Peyer's patch (tissue), 4 donors: ENCODE data around the gene VPS45. TPM values are rescaled to one million over a fixed set of nuclear protein-coding genes. Genes with fewer than 3 reads are reported as not detected.

Experiments
- DNase-seq, 3 donors: peaks; one replicate each; pipeline ENCODE4 v3.0.0-alpha.2; 2017 to 2019
- H3K27ac ChIP-seq, 4 donors: fragments of 200-600 bp; sonication (generic); one replicate each; pipeline ENCODE4 v1.5.1; 2016 to 2019
- H3K27me3 ChIP-seq, 2 donors: fragments of 200-600 bp; sonication (generic); one replicate each; pipeline ENCODE4 v1.5.1; 2019
- H3K36me3 ChIP-seq, 3 donors: fragments of 200-600 bp; sonication (generic); one replicate each; pipeline ENCODE4 v1.5.1; 2016 to 2019
- H3K4me1 ChIP-seq, 4 donors: fragments of 200-600 bp; sonication (generic); one replicate each; pipeline ENCODE4 v1.5.1; 2016 to 2019
- H3K4me3 ChIP-seq, 4 donors: fragments of 200-600 bp; sonication (generic); 1 replicate in 3 of 4; 2 replicates in 1 of 4; pipeline ENCODE4 v1.5.1; 2016 to 2019; ENCODE audit warnings: mild to moderate bottlenecking in 1 of 4
- H3K9me3 ChIP-seq, 4 donors: fragments of 200-600 bp; sonication (generic); one replicate each; pipeline ENCODE4 v1.5.1; 2016 to 2019; ENCODE audit warnings: mild to moderate bottlenecking in 1 of 4
- CTCF ChIP-seq, 6 experiments: fragments of 450-650 bp in 4 of 6; fragments of 200-600 bp in 2 of 6; sonication (generic) in 1 of 6; IDR thresholded peaks; one replicate each; pipeline ENCODE4 v1.5.1; 2017 to 2019; ENCODE audit warnings: antibody characterized with exemption in 6 of 6, mild to moderate bottlenecking in 3 of 6, moderate library complexity in 1 of 6
- POLR2A ChIP-seq, 2 donors: fragments of 450-650 bp; IDR thresholded peaks; one replicate each; pipeline ENCODE4 v1.5.1; 2017; ENCODE audit warnings: antibody characterized with exemption in 2 of 2, mild to moderate bottlenecking in 2 of 2, moderate library complexity in 2 of 2
- total RNA-seq, 4 donors: library from RNA; depleted of rRNA; stranded (reverse); fragments of >200 nt; gene quantifications; one replicate each; pipeline ENCODE4 v1.1.0, GENCODE V29; 2016

The VPS45 gene
- total RNA-seq, 4 donors from 2014 or later: 36.1 to 70.1 (median 42.0) TPM

GRCh38 chr1:150065184-150065871 is 2.2 kb upstream of the VPS45 start:
- no peak for TF ChIP-seq POLR2A (IDR thresholded peaks at IDR 0.05)
- no peak for TF ChIP-seq CTCF (IDR thresholded peaks at IDR 0.05)
- DNase-seq: no peak
- peaks cover 0 to 10% (median 0%) of the 10 kb centered on the region in 4 donors for H3K4me1 ChIP-seq
- H3K36me3 ChIP-seq: no peaks in the 10 kb centered on the region
- peak overlapping the region in 1 of 4 donors; percentile 94 for H3K27ac ChIP-seq
- no peaks in the 10 kb centered on the region for H3K27me3 ChIP-seq
- no peak overlapping the region for H3K4me3 ChIP-seq
- no peaks in the 10 kb centered on the region for H3K9me3 ChIP-seq

- Histone ChIP-seq H3K27ac (peak overlapping the region; percentile 82 to 94 (median 86)), H3K4me1 (peaks cover 0 to 10% (median 0%) of the 10 kb centered on the region in 4 donors), H3K9me3 (no peaks in the 10 kb centered on the region), H3K36me3 (no peaks in the 10 kb centered on the region), H3K4me3 (peak overlapping the region in 3 of 4 donors; percentile 62 to 85 (median 71)), H3K27me3 (no peaks in the 10 kb centered on the region)
- TF ChIP-seq POLR2A (IDR thresholded peaks at IDR 0.05) (no peak), CTCF (IDR thresholded peaks at IDR 0.05) (no peak)
- DNase-seq: no peak
Measured at GRCh38 chr1:150066328-150066727, 1.2 kb upstream of the VPS45 start.

GRCh38 chr1:150066838-150067183 is 765 bp upstream of the VPS45 start:
- H3K4me3 ChIP-seq: peak overlapping the region; percentile 61 to 85 (median 66)
- no peaks in the 10 kb centered on the region for H3K27me3 ChIP-seq
- no peaks in the 10 kb centered on the region for H3K9me3 ChIP-seq
- peak; percentile 49 to 64 (median 62) for DNase-seq
- H3K4me1 ChIP-seq: peaks cover 0 to 10% (median 0%) of the 10 kb centered on the region in 4 donors
- peak overlapping the region; percentile 82 to 94 (median 86) for H3K27ac ChIP-seq
- TF ChIP-seq POLR2A (IDR thresholded peaks at IDR 0.05) (no peak), CTCF (IDR thresholded peaks at IDR 0.05) (no peak)
- H3K36me3 ChIP-seq: no peaks in the 10 kb centered on the region

GRCh38 chr1:150068109-150068435 is 496 bp downstream of the VPS45 start:
- no peak for DNase-seq
- Histone ChIP-seq H3K36me3 (no peaks in the 10 kb centered on the region), H3K27ac (peak overlapping the region; percentile 82 to 94 (median 86)), H3K27me3 (no peaks in the 10 kb centered on the region), H3K9me3 (no peaks in the 10 kb centered on the region), H3K4me3 (peak overlapping the region; percentile 61 to 85 (median 66)), H3K4me1 (peaks cover 0 to 10% (median 0%) of the 10 kb centered on the region in 4 donors)
- TF ChIP-seq POLR2A (IDR thresholded peaks at IDR 0.05) (no peak), CTCF (IDR thresholded peaks at IDR 0.05) (no peak)

- no peaks in the 10 kb centered on the region for H3K9me3 ChIP-seq
- DNase-seq: no peak
Measured at GRCh38 chr1:150069923-150070322, 2.3 kb downstream of the VPS45 start.

More at GRCh38 chr1:150069923-150070322, 2.3 kb downstream of the VPS45 start:
- Histone ChIP-seq H3K27me3 (no peaks in the 10 kb centered on the region), H3K4me1 (peaks cover 0 to 10% (median 0%) of the 10 kb centered on the region in 4 donors), H3K27ac (no peak overlapping the region), H3K36me3 (peaks cover 0 to 7% (median 0%) of the 10 kb centered on the region in 3 donors), H3K4me3 (no peak overlapping the region)
- TF ChIP-seq CTCF (IDR thresholded peaks at IDR 0.05): no peak
- no peak for TF ChIP-seq POLR2A (IDR thresholded peaks at IDR 0.05)
